HG03469 (cell line): ENCODE data around the gene RHEB.

Experiments used
- ATAC-seq: cut with Tn5 transposase; IDR thresholded peaks from one replicate; pipeline ENCODE4 v1.9.1; 2021; ENCODE audit warnings: mild to moderate bottlenecking, moderate library complexity, moderate number of reproducible peaks; ENCODE audit not compliant: unreplicated experiment

The RHEB gene

DNA sequence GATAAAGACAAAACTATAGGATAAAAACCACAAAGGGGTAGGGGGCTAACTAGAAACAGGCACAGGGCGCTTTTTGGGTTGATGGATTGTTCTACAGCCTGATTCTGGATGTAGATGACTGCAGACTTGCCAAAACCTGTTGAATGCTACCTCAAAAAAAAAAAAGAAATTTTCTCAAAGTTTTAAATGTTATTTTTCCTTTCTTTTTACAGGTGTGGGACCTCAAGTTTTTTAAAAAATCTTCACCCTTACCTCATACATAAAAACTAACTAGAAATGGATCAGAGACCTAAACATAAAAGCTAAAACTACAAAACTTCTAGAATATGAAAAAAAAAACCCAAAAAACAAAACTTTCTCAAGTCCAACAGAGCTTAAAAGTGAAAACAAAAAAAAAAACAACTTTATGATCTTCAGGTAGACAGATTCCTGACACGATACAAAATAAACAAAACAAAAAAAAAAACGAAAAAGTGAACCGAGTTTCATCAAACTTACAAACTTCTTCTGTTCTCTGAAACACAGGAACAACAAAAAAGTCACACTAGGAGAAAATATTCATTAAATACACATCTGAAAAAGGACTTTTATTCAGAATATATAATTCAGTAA lies 14.9 kb downstream of the RHEB start:
- ATAC-seq = no peak

DNA sequence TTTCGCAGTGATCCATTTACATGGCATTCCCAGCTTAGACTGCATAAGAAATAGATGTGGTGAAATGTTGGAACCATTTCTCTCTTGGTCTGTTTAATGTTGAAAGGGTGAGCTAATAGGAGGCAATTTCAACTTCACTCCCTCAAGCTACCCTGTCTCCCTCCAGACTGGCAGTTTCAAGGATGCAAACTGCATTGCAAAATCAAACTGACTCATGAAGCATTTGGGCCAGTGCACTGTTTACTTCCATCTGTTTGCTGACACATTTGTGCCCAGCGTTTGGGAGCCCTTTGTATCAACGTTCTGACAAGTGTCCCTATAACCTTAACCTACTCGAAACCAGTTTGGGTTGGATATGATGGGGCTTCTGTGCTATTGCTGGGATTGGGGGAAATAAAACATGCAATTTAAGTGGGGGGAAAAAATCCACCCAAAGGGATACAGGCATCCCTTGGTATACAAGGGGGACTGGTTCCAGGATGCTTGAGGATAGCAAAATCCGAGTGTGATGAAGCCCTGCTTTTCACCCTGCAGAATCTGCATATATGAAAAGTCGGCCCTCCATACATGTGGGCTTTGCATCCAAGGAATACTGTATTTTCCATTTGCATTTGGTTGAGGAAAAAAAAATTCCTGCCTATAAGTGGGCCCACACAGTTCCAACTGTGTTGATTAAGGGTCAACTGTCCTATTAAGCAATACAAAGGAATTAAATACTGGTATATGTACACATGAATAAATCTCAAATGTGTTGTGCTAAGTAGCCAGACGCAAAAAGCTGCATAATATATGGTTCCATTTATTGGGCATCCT lies 15.6 kb downstream of the RHEB start:
- no peak for ATAC-seq

DNA sequence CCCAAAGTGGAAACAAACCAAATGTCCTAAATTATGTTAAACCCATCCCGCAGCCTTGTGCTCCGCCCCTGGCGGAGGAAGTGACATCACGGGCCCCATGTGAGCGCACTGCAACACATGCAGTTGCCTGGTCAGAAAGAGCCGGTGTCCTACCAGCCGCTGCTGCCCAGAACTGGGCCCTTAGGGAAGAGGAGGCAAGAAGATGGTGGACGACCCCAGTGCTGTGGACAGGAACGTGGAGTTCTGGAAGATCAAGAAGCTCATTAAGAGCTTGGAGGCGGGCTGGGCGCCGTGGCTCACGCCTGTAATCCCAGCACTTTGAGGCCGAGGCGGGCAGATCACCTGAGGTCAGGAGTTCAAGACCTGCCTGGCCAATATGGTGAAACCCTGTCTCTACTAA lies 18.0 kb downstream of the RHEB start:
- no peak for ATAC-seq

DNA sequence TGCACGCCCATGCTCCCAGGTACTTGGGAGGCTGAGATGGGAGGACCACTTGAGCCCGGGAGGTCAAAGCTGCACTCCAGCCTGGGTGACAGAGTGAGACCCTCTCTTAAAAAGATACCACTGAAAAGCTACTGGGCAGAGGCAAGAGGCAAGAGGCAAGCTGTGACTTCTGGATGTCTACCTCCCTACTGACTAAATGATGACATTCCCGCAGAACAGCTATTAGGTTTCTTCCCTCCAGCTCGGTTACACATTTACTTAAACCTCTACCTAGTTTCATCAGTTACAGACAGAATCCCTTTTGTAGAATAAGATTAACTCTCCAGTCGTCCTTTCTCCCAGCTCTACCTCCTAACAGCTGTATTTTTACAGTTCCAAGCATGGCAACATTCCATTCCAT lies 21.2 kb downstream of the RHEB start:
- no peak for ATAC-seq

DNA sequence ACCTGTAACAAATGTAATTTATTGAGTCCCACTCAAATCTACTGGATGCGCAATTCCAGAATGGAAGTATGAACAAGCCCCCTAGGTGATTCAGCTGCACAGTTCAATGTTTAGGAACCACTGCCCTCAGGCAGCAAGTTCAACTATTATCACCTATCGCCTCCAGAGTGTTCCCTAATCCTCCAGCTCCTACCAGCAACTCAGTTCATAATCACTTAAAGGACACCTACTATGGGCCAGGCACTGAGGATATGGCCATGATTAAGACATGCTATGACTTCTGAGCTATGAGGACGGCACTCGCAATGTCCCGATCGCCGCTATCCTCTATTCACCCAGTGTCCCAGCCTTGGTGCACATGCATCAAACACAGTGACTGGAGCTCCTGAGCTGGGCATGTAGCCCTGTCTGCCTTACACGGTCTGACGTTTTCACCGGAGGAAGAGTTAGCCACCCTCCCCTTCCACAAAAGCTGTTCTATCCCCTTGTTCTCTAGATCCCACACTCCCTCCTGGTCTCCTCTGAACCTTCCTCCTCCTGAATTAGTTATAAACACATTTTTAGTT lies 22.3 kb downstream of the RHEB start:
- ATAC-seq = no peak

DNA sequence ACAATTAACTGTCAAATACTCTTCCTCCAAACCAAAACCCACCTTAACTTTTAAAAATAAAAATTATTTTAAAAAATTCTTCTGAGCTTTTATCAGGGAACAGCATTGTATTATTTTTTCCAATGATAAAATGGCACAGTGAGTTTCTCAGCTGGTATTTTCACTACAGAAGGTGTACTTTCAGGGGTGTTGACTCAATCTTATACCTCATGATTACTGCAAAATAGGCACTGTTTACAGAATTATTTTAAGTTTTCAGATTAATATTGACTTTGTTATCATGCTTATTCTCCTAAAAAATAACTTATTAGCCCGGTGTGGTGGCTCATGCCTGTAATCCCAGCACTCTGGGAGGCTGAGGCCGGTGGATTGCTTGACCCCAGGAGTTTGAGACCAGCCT lies 24.3 kb downstream of the RHEB start:
- ATAC-seq = no peak

DNA sequence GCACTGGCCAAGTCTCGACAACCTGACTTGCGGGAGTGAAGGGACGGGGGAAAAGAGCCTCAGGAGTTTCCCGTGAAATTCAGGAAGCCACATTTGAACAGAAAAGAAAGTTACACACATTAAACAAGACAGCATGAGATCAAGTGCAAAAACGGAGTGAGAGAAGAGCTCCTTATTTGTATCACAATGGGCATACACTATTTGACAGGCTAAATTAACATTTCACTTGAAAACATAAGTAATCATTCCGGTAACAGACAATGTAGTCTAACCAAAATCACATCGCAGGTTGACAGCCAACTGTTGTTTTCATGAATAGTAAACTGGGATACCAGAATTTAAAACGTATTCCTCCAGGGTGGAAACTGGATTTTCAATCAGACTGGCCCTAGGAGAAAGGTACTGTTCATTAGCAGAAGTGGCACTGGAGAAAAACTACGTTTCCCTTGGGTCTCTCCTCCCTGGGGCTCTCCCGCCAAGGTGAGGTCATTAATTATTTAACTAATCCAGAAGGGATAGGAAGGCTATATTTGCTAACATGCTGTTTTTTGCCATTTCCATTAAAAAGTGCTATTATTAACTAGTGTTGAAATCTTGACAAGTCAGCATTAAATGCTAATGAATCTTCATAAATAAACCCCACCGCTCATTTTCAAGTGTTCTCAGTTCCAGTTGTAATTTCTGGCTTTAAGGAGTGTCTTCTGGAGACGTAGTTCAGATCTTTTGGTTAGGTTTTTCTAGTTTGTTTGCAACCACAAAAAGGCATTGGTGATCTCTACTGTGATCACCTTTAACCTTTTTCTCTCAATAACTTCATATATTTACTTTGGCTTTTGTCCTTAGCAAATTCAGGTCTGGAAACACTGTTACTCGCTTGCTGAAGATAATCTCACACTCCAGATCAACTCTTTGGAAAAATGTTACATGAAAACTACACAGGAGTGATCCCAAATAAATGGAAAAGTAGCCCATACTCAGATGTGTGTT lies 25.1 kb downstream of the RHEB start:
- ATAC-seq = no peak

DNA sequence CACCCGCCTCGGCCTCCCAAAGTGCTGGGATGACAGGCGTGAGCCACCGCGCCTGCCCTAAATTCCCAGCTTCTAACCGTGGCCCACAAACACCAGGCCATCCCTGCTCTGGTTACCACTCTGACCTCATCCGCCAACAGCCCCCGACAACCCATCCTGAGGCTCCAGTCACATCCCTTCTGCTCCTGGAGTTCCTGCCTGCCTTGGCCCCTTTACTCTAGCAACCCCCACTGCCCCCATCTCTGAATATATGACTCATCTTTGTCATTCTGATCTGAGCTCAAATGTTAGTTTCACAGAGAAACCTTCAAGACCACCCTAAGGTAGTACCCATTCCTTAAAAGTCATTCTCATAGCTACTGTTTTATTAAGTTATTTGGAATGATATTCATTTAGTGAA lies 26.6 kb downstream of the RHEB start:
- no peak for ATAC-seq

DNA sequence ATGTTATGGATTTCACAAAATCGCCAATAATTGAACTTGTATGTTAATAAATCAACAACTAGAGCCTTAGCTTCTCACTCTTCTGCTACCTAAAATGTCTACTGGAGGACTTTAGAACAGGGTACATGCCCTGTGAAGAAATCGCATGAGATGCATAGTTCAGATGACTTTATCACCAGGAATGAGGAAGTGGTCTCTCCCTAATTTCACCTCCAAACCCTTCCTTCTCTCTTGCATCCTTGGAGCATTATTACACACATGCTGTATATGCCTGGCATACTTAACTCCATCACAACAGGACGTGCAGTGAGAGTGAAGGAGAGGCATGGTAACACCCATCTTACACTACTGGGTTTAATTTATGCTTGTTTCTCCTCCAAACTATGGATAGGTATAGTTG lies 27.8 kb downstream of the RHEB start:
- ATAC-seq = no peak

DNA sequence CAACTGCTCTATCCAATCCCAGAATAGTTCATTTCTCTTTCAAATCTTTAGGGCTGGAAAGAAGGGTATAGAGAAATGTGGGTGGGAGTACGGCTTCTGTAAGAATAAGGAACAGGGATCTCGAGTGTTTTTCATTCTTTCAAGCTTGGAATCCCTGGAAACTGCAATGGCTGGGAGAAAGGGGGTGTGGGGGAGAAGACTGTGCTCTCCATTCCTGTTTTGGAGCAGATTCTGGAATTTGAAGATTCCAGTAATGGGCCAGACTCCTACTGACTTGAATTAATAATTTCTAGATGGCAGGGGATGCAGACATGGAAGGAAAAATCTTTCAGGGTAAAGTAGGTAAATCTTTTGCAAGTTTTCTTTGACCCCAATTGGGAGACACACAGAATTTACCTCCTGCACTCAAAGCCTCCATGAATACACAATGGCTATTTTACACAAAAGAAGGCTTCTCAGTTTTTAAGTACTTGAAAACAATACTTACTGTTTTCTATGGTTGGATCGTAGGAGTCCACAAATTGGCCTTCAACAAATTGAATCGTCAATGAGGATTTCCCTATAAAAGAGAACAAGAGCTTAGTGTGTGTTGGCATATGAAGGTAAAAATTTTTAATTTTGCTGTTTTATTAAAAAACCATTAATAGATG lies 29.1 kb downstream of the RHEB start:
- no peak for ATAC-seq

DNA sequence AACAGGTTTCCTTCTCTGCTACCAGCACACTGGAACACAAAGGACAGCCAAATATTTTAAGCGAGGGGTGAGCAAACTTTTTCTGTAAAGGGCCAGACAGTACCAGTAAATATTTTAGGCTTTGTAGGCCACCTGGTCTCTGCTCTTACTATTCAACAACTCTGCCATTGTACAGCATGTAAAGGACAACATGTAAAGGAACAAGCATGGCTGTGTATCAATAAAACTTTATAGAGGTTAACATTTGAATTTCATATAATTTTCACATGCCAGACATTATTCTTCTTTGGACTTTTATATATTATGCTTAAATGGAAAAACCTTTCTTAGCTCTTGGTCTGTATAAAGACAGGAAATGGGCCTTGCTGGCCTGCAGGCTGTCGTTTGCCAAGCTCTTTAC lies 30.2 kb downstream of the RHEB start:
- no peak for ATAC-seq

DNA sequence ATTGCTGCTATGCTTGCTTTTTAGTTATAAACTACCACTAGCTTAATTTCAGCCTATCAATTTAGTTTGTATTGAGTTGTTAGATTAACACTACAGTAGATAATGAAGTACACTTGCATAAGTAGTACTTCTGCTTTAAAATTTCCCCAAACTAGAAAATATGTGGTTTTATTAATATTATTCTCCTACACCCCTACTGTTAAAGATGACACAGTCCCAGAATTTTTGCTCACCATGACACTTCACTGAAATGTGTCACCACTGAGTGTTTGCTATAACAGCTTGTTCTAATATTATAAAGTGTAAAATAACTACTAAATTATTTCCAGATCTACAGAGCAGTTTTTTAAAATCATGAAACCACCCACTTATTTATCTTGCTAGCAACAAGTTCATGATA lies 31.6 kb downstream of the RHEB start:
- ATAC-seq = no peak

DNA sequence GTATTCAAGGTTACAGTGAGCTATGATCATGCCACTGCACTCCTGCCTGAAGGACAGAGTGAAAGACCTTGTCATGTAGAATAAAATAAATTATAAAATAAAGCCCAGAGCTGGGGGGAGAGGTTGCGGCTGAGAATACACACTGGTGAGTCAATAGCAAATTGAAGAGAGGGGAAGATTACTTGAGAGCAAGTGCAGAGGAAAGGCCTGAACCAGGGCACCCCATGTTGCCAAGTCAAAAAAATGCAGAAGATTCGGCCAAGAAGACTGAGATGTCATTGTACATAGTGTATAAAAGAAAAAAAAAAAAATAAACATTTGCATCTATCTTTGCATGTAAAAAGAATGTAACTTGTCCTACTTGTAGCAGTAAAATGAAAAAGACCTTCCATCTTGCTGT lies 32.5 kb downstream of the RHEB start:
- no peak for ATAC-seq

DNA sequence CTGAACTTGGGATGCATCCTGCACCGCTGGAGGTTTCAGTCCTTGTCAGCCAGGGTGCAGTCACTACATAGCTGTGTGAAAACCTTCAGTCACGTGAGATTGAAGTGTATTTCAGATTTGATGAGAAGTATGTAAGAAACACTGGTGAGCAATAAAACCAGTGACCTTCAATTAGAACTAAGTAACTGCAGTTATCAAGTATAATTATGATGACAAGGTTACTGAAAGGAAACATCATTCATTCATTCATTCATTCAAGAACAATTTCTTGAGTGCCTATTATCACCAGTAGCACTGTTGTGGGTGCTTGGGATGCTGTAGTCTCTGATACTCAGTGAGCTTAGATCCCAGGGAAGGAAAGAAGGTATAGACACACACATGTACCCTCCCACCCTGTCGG lies 33.6 kb downstream of the RHEB start:
- ATAC-seq = no peak

DNA sequence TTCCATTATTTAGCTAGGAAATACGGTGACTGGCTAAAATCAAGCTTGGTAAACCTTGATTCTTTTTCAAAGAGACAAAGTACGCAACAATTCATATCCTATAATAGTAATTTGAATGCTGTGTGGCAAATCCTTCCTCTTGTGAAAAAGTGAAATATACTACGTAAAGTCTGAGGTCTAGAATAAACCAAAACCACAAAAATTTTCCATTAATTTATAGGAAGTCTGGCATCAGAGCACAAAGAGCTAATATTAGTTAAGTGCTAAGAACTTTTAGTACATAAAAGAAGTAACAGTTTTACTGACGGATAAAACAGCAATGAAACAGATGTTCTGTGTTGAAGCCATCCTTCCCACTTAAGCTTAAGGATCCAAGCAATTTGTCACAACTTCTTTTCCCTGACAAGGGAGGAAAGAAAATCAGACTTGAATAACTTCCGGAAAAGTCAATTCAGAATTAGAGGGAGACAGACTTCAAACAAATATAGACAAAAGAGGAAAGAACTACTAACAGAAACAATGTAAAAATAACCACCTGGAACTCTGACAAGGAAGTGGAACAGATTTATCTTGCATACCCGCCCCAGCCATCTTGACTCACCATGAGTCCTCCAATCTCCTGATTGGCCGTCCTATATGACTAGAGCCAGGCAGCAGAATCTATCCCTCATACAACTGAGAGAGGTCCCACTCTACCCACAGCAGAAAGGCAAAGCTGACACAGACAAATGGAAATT lies 34.6 kb downstream of the RHEB start:
- no peak for ATAC-seq

DNA sequence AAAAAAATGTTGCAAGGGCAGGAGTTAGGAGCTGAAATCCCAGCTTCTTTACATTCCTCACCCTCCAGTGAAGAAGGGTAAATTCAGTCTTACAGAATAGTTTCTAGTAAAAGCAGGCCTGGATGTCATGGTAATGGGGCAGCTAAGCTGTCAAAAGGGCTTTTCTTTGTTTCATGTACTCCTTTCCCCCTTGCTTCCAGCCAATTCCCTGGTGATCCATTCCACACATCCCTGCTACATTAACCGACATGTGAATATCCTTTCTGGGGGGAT lies 36.0 kb downstream of the RHEB start:
- no peak for ATAC-seq

DNA sequence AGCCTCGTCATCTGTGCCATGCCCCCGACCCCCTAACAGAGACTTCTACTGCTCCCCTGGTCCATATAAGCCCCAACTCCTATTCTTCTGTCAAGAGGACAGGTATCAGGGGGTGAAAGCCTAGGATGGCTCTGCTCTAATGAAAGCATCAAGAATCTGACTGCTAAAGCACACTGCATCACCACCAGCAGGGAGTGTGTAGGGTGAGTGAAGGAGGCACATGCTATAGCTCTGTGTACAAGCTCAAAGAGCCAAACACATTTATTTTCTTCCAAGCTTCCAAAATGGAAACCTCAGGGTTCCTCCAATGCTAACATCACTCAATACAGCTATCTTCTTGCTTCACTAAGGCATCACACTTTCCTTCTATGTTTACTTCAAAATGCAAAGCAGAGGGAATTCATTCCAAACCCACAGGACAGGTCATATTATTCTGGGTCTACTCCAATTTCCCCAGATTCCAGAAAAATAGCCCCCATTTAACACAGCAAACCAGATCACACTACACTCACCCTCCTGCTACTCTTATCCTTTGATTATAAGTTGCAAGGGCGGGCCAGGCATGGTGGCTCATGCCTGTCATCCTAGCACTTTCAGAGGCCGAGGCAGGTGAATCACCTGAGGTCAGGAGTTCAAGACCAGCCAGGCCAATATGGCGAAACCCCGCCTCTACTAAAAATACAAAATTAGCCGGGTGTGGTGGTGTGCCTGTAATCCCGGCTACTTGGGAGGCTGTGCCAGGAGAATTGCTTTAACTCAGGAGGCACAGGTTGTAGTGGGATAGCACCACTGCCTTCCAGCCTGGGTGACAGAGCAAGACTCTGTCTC lies 36.6 kb downstream of the RHEB start:
- ATAC-seq = no peak

DNA sequence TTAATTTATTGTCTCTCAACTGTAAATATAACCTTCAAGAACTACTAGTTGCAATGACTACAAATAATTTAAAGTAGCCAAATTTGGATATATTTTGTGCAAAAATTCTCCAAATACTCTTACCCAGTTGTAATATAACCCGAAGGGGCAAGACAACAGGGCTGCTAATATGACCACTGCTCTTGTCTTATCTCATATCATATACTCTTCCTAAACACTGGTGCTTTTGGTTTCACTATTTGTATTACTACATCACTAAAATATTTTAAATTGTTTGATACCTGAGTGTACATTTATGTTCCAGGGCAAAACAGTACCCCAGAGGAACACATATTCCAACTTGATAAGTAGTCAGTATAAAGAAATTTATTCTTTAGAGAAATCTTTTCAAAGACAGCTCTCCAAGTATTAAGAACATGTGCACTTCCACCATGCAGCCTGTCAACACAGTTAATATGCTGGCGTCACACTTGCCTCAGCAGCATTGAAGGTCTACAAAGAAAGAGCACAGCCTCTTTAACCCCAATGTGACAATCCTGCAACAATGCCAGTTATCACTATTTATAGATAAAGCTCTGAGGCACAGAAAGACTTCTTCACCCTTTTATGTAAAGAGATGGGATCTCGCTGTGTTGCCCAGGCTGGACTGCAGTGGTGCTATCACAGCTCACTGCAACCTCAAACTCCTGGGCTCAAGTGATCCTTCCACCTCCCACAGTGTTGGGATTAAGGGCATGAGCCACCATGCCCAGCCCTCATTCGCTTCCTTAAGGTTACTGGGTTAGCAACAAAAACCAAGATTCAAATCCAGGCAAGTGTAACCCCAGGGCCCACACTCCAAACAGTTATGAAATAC lies 37.8 kb downstream of the RHEB start:
- ATAC-seq = no peak

DNA sequence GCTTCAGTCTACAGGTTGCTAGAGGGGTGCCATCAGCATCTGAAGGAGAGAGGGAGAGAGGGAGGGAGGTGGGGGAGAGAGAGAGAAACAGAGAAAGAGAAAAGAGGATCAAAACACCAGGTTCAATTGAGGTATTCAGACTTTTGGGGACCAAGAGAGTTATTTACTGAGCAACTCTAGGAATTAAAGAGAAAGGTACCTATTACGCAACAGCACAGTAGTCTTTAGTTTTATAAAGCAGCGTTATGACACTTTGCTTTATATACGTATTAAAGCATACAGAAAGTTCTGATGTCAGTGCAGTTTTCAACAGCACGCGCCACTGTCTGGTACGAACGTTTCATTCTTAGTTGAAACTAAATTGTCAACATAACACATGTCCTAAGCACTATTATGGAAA lies 41.8 kb downstream of the RHEB start:
- ATAC-seq = no peak
